A549 treated with ZK216348 at 1 μM for 4 hours (cell line): ENCODE results near the gene COQ6. TPM values are rescaled to one million over a fixed set of nuclear protein-coding genes. Genes with fewer than 3 reads are reported as not detected.

Source experiments
- total RNA-seq: library from RNA; stranded (reverse); fragments of 200-300 nt; extraction: Qiagen RNA extraction; gene quantifications from 5 replicates; pipeline ENCODE4 v1.2.3, GENCODE V29; 2022; ENCODE audit warnings: low read depth

The COQ6 gene
- total RNA-seq = 20.7 to 32.4 TPM (median 26.5 TPM) in 5 replicates

GRCh38 chr14:73949752-73950734, at the start of gene COQ6, which contains the start of gene FAM161B:
TSS of gene COQ6 (plus strand) at chr14:73950302. CDS start at chr14:73950333, 31 bp downstream.
TSS of gene FAM161B (minus strand) at chr14:73950094. CDS start at chr14:73950026, 68 bp downstream.

Other genes with a start within 250 kb of the COQ6 start
- 52.5 to 66.9 TPM (median 60.7 TPM) in 5 replicates for gene PNMA1, start 235.9 kb upstream of the COQ6 start, total RNA-seq
- gene PTGR2, start 98.5 kb upstream of the COQ6 start, total RNA-seq = 8.0 to 12.6 TPM (median 8.7 TPM) in 5 replicates
- 42.3 to 57.3 TPM (median 44.2 TPM) in 5 replicates for gene ZNF410, start 63.4 kb upstream of the COQ6 start, total RNA-seq
- gene FAM161B, start 208 bp upstream of the COQ6 start, total RNA-seq = 1.3 to 2.4 TPM (median 1.9 TPM) in 5 replicates
- 5.9 to 7.6 TPM (median 6.5 TPM) in 5 replicates for gene ENTPD5, start 69.0 kb downstream of the COQ6 start, total RNA-seq
- gene BBOF1, start 69.0 kb downstream of the COQ6 start, total RNA-seq = 3.5 to 8.7 TPM (median 4.0 TPM) in 5 replicates
- gene ALDH6A1, start 134.2 kb downstream of the COQ6 start, total RNA-seq = 1.6 to 2.4 TPM (median 2.1 TPM) in 5 replicates
- gene LIN52, start 134.7 kb downstream of the COQ6 start, total RNA-seq = 3.0 to 5.7 TPM (median 4.8 TPM) in 5 replicates